Fibroblast of lung (primary cell): Measurements from ENCODE around the gene KRTAP9-4. TPM values are rescaled to one million over a fixed set of nuclear protein-coding genes. Genes with fewer than 3 reads are reported as not detected.
"Not testable (repeated sequence)": the region's sequence is repeated elsewhere in the genome, so short reads cannot be mapped to it uniquely, and the experiment has no call there.

Experiments
- DNase-seq, 2 donors: peaks; one replicate each; pipeline versions ENCODE4 v3.0.0 to v3.0.0-alpha.2; 2010; ENCODE audit warnings: low read depth in 2 of 2
- H2AFZ ChIP-seq: 2 replicates; pipeline ENCODE4 v1.5.1; 2012; ENCODE audit warnings: low read length, control low read depth, inconsistent platforms
- H3K27ac ChIP-seq: 2 replicates; pipeline ENCODE4 v1.5.1; 2011; ENCODE audit warnings: low read length, control low read depth; ENCODE audit not compliant: insufficient read depth
- H3K27me3 ChIP-seq: 2 replicates; pipeline ENCODE4 v1.5.1; 2011; ENCODE audit warnings: mild to moderate bottlenecking, low read length; ENCODE audit not compliant: control insufficient read depth, insufficient read depth
- H3K36me3 ChIP-seq: 2 replicates; pipeline ENCODE4 v1.5.1; 2011; ENCODE audit warnings: low read length; ENCODE audit not compliant: control insufficient read depth, insufficient read depth
- H3K4me1 ChIP-seq: 2 replicates; pipeline ENCODE4 v1.5.1; 2011; ENCODE audit warnings: low read length; ENCODE audit not compliant: control insufficient read depth, insufficient read depth; ENCODE audit errors: extremely low read depth
- H3K4me2 ChIP-seq: 2 replicates; pipeline ENCODE4 v1.5.1; 2011; ENCODE audit warnings: low read length, control low read depth; ENCODE audit not compliant: insufficient read depth; ENCODE audit errors: extremely low read depth
- H3K4me3 ChIP-seq, 4 experiments: fragments of 200-600 bp in 1 of 4; sonication (generic) in 1 of 4; replicated peaks in 1 of 4; 2 replicates each; pipeline ENCODE4 v1.5.1; 2011 to 2016; ENCODE audit warnings: low read length in 4 of 4, low read depth in 3 of 4, mild to moderate bottlenecking in 3 of 4, control low read depth in 2 of 4, inconsistent platforms in 1 of 4, mixed read lengths in 1 of 4; ENCODE audit not compliant: insufficient read depth in 1 of 4; ENCODE audit errors: control extremely low read depth in 1 of 4
- H3K79me2 ChIP-seq: 2 replicates; pipeline ENCODE4 v1.5.1; 2012; ENCODE audit warnings: mild to moderate bottlenecking, low read length, inconsistent platforms; ENCODE audit not compliant: control insufficient read depth, insufficient read depth
- H3K9ac ChIP-seq: 2 replicates; pipeline ENCODE4 v1.5.1; 2011; ENCODE audit warnings: mild to moderate bottlenecking, low read length, control low read depth; ENCODE audit not compliant: insufficient read depth
- H3K9me3 ChIP-seq: 2 replicates; pipeline ENCODE4 v1.5.1; 2012; ENCODE audit warnings: low read depth, low read length; ENCODE audit not compliant: control insufficient read depth, insufficient read depth
- H4K20me1 ChIP-seq: 2 replicates; pipeline ENCODE4 v1.5.1; 2011; ENCODE audit warnings: low read length; ENCODE audit not compliant: control insufficient read depth, insufficient read depth; ENCODE audit errors: extremely low read depth
- EZH2 ChIP-seq: IDR thresholded peaks from 2 replicates; pipeline ENCODE4 v1.5.1; 2012; ENCODE audit warnings: low read length, control low read depth, mild to moderate bottlenecking; ENCODE audit errors: missing control alignments
- polyA plus RNA-seq, 2 donors: library from polyadenylated mRNA; depleted of rRNA in 1 of 2; stranded (reverse) in 1 of 2; unstranded in 1 of 2; fragments of >200 nt; gene quantifications; 2 replicates each; pipeline ENCODE4 v1.2.1, GENCODE V29; 2011 to 2012; ENCODE audit warnings: missing spikeins in 1 of 2
- total RNA-seq: library from RNA; depleted of rRNA; stranded (reverse); fragments of >200 nt; gene quantifications from 2 replicates; pipeline ENCODE4 v1.2.1, GENCODE V29; 2014
- TF ChIP-seq, protein P1 (sequence below), 2 donors: IDR thresholded peaks in 1 of 2; conservative IDR thresholded peaks in 1 of 2; 1 replicate in 1 of 2; 2 replicates in 1 of 2; pipeline ENCODE4 v1.5.1; 2011 to 2012; ENCODE audit warnings: low read length in 2 of 2, control low read depth in 1 of 2, inconsistent platforms in 1 of 2, low read depth in 1 of 2, mild to moderate bottlenecking in 1 of 2

KRTAP9-4 gene
- total and polyA plus RNA-seq, 2 donors (not counting 1 experiment from before 2014, with no cell fraction given), result not detected

DNA sequence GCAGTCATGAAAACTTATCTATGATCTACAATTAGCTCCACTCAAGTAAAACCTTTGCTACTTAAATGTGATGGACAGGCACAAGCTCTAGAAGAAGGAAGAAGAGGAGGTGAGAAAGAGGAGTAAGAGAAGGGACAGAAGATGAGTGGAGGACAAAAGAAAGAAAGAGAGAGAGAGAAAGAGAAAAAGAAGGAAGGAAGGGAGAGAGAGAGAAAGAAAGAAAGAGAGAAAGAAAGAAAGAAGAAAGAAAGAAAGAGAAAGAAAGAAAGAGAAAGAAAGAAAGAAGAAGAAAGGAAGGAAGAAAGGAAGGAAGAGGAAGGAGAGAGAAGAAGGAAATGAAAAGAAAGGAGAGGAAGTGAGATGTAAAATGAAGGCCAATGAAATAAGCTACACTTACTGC is 19.4 kb upstream of the KRTAP9-4 start:
- no peaks in the 10 kb centered on the region for H3K27me3 ChIP-seq
- H3K9ac ChIP-seq, result no peak overlapping the region
- TF ChIP-seq, protein P1, sequence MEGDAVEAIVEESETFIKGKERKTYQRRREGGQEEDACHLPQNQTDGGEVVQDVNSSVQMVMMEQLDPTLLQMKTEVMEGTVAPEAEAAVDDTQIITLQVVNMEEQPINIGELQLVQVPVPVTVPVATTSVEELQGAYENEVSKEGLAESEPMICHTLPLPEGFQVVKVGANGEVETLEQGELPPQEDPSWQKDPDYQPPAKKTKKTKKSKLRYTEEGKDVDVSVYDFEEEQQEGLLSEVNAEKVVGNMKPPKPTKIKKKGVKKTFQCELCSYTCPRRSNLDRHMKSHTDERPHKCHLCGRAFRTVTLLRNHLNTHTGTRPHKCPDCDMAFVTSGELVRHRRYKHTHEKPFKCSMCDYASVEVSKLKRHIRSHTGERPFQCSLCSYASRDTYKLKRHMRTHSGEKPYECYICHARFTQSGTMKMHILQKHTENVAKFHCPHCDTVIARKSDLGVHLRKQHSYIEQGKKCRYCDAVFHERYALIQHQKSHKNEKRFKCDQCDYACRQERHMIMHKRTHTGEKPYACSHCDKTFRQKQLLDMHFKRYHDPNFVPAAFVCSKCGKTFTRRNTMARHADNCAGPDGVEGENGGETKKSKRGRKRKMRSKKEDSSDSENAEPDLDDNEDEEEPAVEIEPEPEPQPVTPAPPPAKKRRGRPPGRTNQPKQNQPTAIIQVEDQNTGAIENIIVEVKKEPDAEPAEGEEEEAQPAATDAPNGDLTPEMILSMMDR (conservative IDR thresholded peaks at IDR 0.05 in 1 of 2, IDR thresholded peaks at IDR 0.05 in 1 of 2; ENCODE audit: low read depth in 1 of 2, low read length in 2 of 2), result no peak
- no peak for TF ChIP-seq EZH2
- no peaks in the 10 kb centered on the region for H3K4me1 ChIP-seq
- H3K36me3 ChIP-seq, result no peaks in the 10 kb centered on the region
- no peaks in the 10 kb centered on the region for H3K9me3 ChIP-seq
- H3K4me3 ChIP-seq, result no peak overlapping the region
- H3K79me2 ChIP-seq, result no peaks in the 10 kb centered on the region
- no peak overlapping the region for H3K27ac ChIP-seq
- H2AFZ ChIP-seq, result no peak overlapping the region
- no peak overlapping the region for H3K4me2 ChIP-seq
- no peaks in the 10 kb centered on the region for H4K20me1 ChIP-seq
- no peak for DNase-seq

DNA sequence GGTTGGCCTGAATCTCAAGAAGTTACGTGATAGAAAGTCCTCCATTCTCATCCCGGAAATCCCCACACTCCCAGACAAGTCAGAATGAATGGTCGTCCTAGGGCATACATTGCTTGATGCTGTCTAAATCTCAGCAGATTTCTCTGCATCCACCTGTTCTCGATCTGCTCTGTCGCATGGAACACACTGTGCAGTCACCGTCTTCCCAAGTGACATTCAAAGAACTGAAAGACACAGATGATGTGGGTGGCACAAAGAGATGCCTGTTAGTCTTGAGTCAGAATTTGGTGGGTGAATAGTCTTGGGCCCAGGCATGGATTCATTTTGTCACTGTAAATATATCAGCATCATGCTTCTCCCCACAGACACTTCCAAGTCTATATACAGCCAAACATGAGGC is 17.8 kb upstream of the KRTAP9-4 start:
- H3K4me2 ChIP-seq, result no peak overlapping the region
- no peaks in the 10 kb centered on the region for H3K4me1 ChIP-seq
- no peak overlapping the region for H3K4me3 ChIP-seq
- H3K27ac ChIP-seq, result no peak overlapping the region
- DNase-seq, result no peak
- no peaks in the 10 kb centered on the region for H3K36me3 ChIP-seq
- H4K20me1 ChIP-seq, result no peaks in the 10 kb centered on the region
- H3K27me3 ChIP-seq, result no peaks in the 10 kb centered on the region
- H3K9ac ChIP-seq, result no peak overlapping the region
- no peaks in the 10 kb centered on the region for H3K9me3 ChIP-seq
- TF ChIP-seq, protein P1 (conservative IDR thresholded peaks at IDR 0.05 in 1 of 2, IDR thresholded peaks at IDR 0.05 in 1 of 2; ENCODE audit: low read depth in 1 of 2, low read length in 2 of 2), result no peak
- TF ChIP-seq EZH2, result no peak
- no peaks in the 10 kb centered on the region for H3K79me2 ChIP-seq
- H2AFZ ChIP-seq, result no peak overlapping the region

GRCh38 chr17:41232399-41233105 is 16.9 kb upstream of the KRTAP9-4 start, which contains the start of gene KRTAP9-3:
Gene KRTAP9-3 (plus strand): TSS chr17:41232449. CDS start chr17:41232502, 53 bp downstream.
- not testable (repeated sequence) for DNase-seq, H3K4me1 ChIP-seq, H4K20me1 ChIP-seq, H3K9ac ChIP-seq, H2AFZ ChIP-seq, H3K4me3 ChIP-seq, H3K4me2 ChIP-seq, H3K79me2 ChIP-seq, H3K27ac ChIP-seq, H3K9me3 ChIP-seq, H3K36me3 ChIP-seq, H3K27me3 ChIP-seq

- H3K4me3 ChIP-seq, H3K79me2 ChIP-seq, H3K27me3 ChIP-seq, H3K27ac ChIP-seq, H3K4me1 ChIP-seq, H3K4me2 ChIP-seq, H3K9me3 ChIP-seq, DNase-seq, H2AFZ ChIP-seq, H3K36me3 ChIP-seq, H4K20me1 ChIP-seq, H3K9ac ChIP-seq: not testable (repeated sequence)
Measured at GRCh38 chr17:41237116-41237515, 12.4 kb upstream of the KRTAP9-4 start.

DNA sequence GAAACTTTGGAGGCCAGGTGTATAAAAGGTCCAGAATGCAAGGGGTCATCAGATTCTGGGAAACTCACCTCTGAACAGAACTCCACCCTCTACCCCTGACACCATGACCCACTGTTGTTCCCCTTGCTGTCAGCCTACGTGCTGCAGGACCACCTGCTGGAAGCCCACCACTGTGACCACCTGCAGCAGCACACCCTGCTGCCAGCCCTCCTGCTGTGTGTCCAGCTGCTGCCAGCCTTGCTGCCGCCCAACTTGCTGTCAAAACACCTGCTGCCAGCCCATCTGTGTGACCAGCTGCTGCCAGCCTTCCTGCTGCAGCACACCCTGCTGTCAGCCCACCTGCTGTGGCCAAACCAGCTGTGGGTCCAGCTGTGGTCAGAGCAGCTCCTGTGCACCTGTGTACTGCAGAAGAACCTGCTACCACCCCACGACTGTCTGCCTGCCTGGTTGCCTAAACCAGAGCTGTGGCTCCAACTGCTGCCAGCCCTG is 11.5 kb upstream of the KRTAP9-4 start, which contains the start of gene KRTAP9-8:
Gene KRTAP9-8, plus strand, starts transcription at position 51 of the 489 bp plus-strand sequence. Its CDS starts 53 bp downstream, at position 104.
- not testable (repeated sequence) for DNase-seq, H2AFZ ChIP-seq, H3K27ac ChIP-seq, H3K27me3 ChIP-seq, H3K4me3 ChIP-seq, H3K36me3 ChIP-seq, H3K9me3 ChIP-seq, H4K20me1 ChIP-seq, H3K9ac ChIP-seq, H3K4me2 ChIP-seq, H3K4me1 ChIP-seq, H3K79me2 ChIP-seq
